GM19099 (cell line): ENCODE data around the gene DET1.

Experiments
- POLR2A ChIP-seq: IDR thresholded peaks from 3 replicates; pipeline ENCODE4 v1.6.1; 2011; ENCODE audit warnings: low read depth; ENCODE audit not compliant: insufficient read length; ENCODE audit errors: extremely low read depth

Gene DET1

DNA sequence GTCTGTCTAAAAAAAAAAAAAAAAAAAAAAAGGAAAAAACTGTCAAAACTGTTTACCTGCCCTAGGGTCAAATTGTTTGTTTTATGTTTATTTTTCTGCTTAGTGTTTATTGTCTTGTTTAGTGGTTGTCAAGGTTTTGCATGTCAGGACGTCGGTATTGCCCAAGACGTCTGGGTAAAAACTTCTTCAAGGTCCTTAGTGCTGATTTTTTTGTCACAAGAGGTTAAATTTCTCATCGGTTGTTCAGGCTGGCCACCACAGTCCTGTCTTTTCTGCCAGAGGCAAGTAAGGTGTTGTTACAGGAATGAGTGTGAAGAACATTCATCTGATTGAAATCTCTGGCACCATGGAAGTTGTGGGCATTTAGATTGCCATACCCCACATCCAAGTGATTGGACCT, 7.0 kb downstream of the DET1 start:
- TF ChIP-seq POLR2A, result no peak

DNA sequence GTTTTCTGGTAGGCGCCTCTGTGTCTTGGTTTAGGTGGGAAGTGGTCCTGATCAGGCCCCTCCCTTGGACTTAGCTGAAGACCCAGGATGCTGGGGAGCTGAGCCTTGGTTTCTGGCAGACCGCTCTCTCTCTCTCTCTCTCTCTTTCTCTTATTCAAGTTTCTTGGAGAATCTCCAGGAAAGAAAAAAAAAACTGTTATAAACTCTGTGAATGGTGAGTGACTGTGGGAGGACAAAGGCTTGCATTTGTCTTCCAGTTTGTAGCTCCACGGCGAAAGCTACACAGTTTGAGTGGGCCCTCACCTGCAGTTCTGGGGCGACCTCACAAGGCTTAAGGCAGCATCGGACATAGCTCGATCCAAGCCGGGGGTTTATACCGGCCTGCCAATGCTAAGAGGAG, 7.5 kb downstream of the DET1 start:
- TF ChIP-seq POLR2A, result no peak

DNA sequence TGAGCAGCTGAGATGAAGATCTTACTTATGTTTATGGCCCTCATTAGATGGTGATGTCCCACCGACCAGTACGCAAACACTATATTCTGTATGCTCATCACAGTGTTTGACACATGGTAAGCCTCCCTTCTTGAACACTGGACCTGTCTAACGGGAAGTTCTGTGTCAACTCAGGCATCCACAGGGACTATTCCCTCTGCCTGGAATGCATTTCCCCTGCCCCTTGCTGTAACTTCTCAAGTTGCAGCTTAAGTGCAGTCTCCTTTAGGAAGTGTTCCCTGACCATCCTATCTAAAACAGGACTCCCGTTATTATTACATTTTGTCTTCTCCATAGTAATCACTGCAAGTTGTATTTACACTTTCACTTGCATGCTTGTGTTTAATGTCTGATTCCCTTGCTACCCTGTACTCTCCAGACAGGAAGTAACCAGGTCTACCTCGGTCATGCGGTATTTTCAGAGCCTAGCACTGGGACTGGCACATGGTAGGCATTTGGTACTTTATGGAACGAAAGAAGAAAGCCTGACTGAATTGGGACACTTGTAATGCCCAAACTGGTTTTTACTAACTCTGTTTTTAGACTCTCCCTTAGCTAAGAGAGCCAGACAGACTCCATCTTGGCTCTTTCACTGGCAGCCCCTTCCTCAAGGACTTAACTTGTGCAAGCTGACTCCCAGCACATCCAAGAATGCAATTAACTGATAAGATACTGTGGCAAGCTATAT, 8.7 kb downstream of the DET1 start:
- TF ChIP-seq POLR2A, result no peak

DNA sequence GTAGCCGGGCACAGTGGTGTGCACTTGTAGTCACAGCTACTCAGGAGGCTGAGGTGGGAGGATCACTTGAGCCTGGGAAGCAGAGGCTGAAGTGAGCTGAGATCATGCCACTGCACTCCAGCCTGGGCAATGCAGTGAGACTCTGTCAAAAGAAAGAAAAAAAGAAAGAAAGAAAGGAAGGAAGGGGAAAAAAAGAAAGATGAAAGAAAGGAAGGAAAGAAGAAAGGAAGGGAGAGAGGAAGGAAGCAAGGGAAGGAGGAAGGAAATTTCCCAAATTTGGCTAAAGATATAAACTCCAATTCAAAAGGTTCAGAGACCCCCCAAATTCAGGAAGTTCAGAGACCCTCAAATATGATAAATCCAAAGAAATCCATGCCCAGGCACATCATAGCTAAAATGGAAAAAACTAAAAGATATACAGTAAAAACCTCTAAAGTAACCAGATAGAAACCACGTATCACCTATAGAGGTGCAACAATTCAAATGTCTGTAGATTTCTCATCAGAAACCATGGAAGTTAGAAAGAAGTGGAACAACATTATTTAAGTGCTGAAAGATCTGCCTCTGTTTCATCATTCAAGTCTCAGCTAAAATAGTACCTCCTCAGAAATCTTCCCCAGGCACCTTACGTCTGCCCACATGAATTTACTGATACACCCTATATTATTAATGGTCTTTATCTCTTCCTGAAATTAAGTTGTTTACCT, 10.7 kb downstream of the DET1 start:
- TF ChIP-seq POLR2A, result no peak

DNA sequence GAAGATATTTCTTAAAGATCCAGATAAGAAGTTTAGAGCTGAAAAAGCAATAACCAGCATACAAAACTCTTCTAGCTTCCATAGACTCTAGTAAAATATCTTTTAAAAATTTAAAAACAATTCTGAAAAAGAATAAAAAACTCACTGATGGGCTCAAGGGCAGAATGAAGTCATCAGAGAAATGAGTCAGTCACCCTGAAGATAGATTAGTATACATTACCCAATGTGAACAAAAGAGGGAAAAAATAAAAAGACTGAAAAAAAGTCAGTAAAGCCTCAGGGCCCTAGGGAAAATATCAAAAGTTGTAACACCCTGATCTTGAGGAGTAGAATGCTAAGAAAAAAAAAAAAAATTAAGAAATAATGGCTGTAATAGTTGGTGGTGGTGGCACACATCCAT, 11.4 kb downstream of the DET1 start:
- no peak for TF ChIP-seq POLR2A

DNA sequence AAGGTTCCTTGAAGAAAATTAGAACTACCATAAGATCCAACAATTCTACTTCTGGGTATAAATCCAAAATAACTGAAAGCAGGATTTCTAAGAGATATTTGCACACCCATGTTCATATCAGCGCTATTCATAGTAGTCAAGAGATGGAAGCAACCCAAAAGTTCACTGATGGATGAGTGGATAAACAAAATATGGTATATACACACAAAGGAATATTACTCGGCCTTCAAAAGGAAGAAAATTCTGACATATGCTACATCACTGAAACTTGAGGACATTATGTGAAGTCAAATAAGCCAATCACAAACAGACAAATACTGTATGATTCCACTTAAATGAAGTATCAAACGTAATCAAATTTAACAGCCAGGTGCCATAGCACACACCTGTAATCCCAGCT, 13.1 kb downstream of the DET1 start:
- TF ChIP-seq POLR2A, result no peak

DNA sequence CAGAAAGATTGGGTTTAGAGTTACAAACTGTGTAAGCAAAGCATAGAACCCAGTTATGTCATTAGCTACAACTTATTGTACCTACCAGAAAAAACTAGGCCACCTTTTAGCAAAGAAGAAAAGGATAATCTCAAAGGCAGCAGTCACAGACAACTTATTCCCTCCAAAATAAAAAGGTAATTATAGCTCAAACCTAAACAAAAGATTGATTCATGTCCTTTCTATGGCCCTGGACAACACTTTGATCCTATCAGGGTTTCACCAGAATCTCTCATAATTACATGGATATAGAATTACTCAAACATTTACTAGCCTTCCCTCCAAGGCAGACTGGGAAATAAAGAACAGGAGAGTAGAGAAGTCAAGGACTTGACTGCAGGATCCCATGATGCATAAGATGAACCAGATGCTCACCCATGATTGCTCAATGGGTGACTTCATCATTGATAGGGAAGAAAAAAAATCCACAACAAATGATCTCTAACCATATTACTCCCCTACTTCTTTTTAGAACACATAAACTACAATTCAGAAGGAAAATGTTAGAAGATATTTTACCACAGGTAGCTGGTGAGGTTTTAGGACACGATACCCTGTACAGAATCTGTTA, 17.4 kb downstream of the DET1 start:
- TF ChIP-seq POLR2A, result no peak

DNA sequence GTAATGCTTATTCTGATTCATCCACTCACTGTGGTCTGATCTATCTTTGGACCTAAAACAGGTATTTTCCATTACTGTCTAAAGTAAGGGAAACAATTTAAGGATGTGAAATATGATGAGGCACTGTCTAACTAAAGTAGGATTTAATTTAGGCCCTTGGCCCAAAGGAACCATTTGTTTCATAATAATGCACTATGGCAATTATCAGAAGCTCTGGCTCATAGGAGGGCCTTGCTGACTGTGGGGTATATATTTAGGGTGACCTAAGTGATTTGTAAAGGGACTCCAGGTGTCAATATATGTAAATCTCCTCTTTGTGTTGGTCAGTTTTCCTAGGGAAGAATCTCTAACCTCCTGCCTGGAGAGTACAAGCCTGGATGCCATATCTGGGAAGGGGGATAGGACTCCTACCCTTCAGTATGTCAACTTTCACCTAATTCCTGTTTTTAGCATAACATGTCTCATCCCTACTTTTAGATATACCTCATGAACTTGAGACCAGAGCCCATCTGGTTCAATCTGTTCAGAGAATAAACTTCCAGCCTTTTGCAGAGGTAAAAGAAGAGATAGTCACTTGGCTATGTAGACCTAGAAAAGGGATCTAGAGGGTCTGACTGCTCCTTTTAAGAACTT, 20.1 kb downstream of the DET1 start:
- TF ChIP-seq POLR2A, result no peak

DNA sequence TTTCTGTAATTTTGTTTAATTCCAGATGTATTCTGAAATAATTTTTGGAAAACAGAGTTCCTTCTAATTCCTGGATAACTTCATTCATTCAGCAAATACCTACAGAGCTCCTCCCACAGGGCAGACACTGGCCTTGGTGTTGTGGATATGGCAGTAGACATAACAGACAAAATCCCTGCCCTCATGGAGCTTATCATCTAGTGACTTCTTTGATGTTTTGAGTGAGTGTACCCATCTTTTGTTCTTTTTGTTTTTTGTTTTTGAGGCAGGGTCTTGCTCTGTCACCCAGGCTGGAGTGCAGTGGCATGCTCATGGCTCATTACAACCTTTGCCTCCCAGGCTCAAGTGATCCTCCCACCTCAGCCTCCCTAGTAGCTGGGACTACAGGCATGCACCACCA, 21.1 kb downstream of the DET1 start:
- TF ChIP-seq POLR2A, result no peak

DNA sequence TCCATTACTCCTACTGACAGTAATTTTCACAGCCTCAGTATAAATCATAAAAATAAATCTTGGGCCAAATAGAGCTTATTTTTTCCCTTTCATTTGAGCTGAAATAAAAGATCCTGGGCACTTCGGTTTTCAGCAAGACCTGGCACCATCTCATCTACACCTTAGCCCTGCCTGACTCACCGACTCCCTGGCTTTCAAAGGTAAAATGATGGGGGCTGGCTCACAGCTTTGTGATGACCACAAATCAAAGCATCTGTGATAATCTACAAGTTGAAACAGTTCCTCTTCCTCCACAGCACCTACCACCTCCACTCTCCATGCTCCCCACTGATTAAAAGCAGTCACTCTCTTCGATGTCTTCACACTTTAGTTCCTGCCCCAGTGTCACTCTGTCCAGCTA, 27.6 kb downstream of the DET1 start:
- no peak for TF ChIP-seq POLR2A

DNA sequence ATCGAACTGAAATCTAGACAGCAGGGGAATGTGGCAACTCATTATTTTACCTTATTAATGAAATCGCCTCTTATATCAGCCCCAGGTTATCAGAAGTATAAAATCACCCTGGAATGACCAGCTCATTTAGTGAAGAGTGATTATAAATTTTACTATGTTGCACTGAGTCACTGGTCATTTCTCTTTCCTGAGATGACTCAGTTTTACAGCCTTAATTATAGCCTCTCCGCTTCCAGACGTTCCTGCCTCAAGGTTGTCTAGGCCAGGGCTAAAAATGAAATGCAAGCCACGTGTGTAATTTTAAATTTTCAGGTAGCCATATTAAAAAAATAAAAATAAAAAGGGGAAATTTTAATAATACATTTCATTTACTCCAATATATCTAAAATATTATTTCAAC, 33.3 kb downstream of the DET1 start:
- TF ChIP-seq POLR2A, result no peak

DNA sequence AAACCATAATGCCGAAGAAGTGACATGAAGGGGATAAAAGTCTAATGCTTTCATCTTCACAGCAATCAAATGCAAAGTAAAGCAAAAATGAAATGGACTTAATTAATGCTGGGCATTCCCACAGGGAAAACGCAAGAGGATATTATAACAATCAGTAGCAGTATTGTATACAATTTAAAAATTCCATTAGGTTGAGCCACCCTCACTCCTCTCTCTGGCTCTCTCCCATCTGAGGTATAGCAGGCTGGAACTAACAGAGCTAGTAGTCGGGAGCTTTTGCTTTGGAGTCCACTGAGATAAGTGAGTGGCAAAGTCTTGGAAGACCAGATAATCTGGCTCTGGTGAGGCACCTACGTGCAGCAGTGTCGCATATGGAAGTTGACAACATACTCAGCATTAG, 33.9 kb downstream of the DET1 start:
- no peak for TF ChIP-seq POLR2A

DNA sequence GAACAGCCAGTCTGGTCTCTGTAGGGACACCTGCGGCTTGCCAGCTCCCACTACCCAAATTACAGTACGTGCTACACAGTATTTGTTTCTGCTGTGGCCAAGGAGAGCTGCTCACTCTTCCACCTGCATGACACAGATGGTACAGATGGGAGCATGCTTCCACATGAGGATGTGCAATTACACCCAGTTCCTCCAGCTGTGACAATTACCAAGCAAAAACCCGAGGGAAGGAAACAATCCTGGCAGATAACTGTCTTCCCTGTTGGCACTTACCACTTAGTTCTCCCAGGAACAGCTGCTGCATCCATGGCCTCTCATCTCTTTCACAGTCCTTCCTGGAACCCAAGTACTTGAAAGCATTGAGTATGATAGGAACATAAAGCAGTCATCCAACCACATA, 34.4 kb downstream of the DET1 start:
- TF ChIP-seq POLR2A, result no peak

DNA sequence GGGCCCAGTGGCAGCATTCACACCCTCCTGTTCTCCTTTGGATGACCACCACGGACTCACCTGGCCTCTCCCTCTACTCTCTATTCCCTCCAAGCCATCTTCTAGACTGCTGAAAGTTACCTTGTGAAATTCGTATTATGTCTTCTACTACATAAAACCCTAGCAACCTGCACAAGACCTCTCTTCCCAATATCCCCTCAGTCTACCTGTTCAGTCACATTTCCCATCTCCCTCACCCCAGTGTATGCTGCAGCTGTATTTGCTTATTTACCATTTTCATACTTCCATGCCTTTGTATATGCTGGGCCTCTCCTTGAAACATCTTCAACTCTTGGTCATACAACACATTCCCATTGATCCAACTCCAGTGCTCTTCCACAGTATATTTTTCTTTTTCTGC, 35.3 kb downstream of the DET1 start:
- no peak for TF ChIP-seq POLR2A

DNA sequence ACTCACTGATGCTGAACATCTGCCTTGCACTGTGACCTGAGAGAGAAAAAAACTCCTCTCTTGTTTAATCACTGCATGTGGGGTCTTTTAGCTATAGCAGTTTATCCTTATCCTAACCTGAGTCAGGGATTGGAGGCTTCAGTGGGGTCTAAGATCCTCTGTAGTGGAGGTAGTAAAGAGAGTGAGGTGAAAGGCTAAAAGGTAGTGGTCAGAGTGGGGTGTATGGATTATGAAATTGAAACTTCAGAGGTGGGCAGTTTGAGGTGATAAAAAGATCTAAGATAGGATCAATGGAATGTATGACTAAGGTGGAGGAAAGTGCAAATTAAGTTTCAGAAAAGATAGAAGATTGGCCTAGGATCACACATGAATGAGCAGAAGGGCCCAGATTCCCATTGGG, 36.5 kb downstream of the DET1 start:
- TF ChIP-seq POLR2A, result no peak

DNA sequence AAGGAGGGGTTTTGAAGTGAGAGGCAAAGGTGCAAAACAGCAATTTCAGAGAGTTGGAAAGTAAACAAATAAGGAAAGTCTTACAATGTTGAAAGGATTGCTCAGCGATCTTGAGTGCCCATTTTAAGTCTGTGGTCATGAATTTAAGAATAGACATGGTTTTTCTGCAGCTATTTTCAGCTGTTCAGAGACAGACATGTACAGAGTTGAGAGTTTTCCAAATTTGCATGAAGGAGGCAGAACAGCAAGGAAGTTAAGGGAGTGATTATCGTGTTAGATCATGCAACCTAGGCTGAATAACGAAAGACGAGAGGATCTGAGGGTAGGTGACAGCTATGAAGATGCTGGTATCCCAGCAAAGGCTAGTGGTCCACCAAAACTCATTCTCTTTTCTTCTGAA, 37.2 kb downstream of the DET1 start:
- no peak for TF ChIP-seq POLR2A

DNA sequence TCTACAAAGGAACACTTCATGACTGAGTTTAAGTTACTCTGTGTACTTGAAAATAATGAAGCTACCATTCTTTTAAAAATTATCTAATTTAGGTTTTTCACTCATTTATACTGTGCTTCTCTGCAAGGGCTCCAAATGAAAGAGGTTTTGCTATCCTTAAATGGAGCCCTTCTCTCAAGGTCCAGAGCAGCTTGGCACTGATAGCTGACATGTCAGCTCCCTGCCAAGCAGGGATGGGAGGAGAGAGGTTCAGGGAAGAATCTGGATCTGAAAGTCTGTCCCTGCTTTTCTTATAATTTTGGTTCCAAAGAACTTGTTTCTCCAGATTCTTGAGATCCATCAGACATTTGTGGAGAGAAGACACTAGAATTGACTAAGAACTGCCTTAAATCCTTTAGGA, 39.9 kb downstream of the DET1 start:
- no peak for TF ChIP-seq POLR2A

DNA sequence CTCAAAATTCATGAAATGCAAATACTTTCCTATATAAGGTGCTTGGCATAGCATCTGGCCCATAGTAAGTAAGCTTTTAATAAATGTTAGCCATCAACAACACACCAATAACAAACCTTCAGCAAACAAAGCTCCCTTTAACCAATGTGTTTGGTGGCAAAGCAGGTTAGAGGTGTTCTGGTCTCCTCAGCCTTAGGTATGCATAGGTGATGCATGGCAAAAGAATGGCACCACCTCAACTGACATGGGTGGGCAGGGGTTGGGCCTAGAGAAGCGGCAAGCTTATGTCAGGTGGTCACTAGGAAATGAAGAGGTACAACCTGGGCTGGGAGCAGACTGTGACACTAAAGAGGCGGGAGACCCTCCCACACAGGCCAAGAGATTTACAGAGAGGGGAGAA, 40.8 kb downstream of the DET1 start:
- TF ChIP-seq POLR2A, result no peak
